ENCODE results near the gene TAL1. TPM values are rescaled to one million over a fixed set of nuclear protein-coding genes. Genes with fewer than 3 reads are reported as not detected.

TAL1 gene
- total RNA-seq, 4 donors from 2014 or later = 3.1 to 10.0 (median 5.7) TPM

DNA sequence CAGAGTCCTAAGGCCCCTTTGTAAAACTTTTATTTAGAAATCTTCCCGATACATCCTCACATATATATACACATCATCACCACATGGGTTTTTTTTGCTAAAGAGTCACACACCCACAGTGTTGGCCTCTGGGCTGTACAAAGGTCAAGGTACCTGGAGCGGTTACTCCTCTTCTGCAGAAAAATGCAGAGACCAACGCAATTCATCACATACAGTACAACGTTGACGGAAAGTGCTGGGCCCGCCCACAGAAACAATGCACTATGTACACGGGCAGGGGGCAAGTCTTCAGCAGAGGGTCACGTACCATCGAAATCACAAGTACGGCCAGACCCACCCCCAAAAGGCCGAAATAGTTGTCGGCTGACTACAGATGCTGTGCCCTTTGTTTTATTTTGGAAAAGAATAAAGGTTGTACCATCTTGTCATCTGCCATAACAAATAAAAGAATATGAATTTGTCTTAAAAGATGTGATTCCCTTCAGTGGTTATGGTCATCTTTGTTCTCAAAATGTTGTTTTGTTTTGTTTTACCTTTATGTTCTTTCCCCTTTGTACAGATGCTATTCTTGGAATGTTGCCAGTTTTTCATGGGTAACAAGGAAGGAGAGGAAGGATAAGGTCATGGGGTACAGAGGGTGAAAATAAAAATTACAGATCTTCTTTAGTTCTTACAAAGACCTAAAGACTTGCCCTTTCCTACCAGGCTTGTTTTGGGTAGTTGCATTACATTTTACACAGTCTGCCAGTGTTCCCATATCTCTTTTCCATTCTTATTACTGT is 15.6 kb downstream of the TAL1 start:
- TF ChIP-seq CTCF (IDR thresholded peaks at IDR 0.05) (no peak), POLR2A (IDR thresholded peaks at IDR 0.05) (no peak), EP300 (IDR thresholded peaks at IDR 0.05) (no peak)
- 82% methylated on average over 12 of the region's 12 CpGs for WGBS, 2 donors
- H3K9me3 ChIP-seq = no peaks in the 10 kb centered on the region
- no peak overlapping the region for H3K4me3 ChIP-seq
- no peaks in the 10 kb centered on the region for H3K27me3 ChIP-seq
- peaks cover 0 to 4% (median 0%) of the 10 kb centered on the region in 4 donors for H3K4me1 ChIP-seq
- no peak for DNase-seq (ENCODE audit: low spot score in 2 of 2)
- H3K27ac ChIP-seq = no peak overlapping the region
- no peaks in the 10 kb centered on the region for H3K36me3 ChIP-seq

- no peak overlapping the region for H3K4me3 ChIP-seq
- peaks cover 0 to 4% (median 0%) of the 10 kb centered on the region in 4 donors for H3K4me1 ChIP-seq
- TF ChIP-seq CTCF (IDR thresholded peaks at IDR 0.05) (no peak), POLR2A (IDR thresholded peaks at IDR 0.05) (no peak), EP300 (IDR thresholded peaks at IDR 0.05) (no peak)
- no peaks in the 10 kb centered on the region for H3K36me3 ChIP-seq
- H3K27ac ChIP-seq = no peak overlapping the region
- no peaks in the 10 kb centered on the region for H3K27me3 ChIP-seq
- DNase-seq (ENCODE audit: low spot score in 2 of 2) = no peak
- H3K9me3 ChIP-seq = no peaks in the 10 kb centered on the region
- WGBS, 2 donors = 86 to 92% methylated on average over 4 of the region's 4 CpGs
Measured at GRCh38 chr1:47215713-47216112, 16.3 kb downstream of the TAL1 start.

DNA sequence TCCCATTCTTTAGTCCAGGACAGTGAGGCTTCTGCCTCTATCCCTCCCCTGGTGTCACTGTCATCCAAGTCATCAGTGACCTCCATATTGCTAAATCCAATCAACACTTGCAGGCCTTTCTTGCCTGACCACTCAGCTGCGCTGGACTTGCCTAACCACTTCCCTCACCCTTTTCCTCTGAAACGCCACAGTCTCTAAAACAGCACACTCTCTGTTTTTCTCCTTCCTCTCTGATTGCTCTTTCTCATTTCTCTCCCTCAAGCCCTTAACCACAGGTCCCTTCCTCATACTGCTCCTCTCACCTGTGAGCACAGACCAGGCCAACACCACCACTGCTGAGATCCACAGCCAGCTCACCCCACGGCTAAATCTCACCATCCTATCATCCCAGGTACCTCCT is 17.5 kb downstream of the TAL1 start:
- Histone ChIP-seq H3K36me3 (no peaks in the 10 kb centered on the region), H3K27ac (no peak overlapping the region), H3K4me1 (peaks cover 0 to 4% (median 0%) of the 10 kb centered on the region in 4 donors), H3K27me3 (peaks cover 0 to 9% of the 10 kb centered on the region in 2 donors), H3K4me3 (no peak overlapping the region), H3K9me3 (no peaks in the 10 kb centered on the region)
- WGBS, 2 donors = 63 to 65% methylated on average over 3 of the region's 3 CpGs
- TF ChIP-seq EP300 (IDR thresholded peaks at IDR 0.05) (no peak), CTCF (IDR thresholded peaks at IDR 0.05) (no peak), POLR2A (IDR thresholded peaks at IDR 0.05) (no peak)
- no peak for DNase-seq (ENCODE audit: low spot score in 2 of 2)

DNA sequence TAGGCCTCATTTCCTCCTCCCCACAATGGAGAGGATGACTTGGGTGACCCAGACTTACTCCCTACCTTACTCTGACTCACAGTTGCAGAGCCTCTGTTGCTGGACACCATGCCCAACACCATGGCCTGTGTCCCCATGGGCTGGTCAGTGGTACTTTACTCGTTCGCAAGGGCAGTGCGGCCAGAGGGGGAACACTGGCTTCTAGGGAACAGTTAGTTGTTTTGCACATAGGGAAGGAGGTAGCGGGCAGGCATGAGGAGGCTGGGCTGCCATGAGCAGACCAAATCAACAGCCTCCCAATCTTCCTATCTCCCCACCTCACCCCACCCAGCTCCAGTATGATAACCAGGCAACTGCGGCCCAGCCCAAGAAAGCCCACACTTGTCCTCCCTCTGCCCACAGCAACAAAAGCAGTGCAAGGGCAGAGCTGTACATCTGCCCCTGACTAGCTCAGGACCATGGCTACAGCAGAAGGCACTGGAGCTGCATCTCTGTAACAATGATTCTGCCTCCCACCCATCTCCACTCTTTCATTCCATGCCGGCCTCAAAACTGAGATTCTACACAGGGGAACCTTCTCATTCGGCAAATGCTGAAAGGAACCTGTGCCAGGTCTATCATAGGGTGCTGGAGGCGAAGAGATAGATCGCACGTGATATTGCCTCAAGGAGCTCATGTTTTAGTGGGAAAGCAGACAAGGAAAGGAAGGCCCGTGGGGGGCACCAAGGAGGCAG is 18.6 kb downstream of the TAL1 start:
- no peak for DNase-seq (ENCODE audit: low spot score in 2 of 2)
- H3K4me3 ChIP-seq = no peak overlapping the region
- no peaks in the 10 kb centered on the region for H3K36me3 ChIP-seq
- no peak overlapping the region for H3K27ac ChIP-seq
- peaks cover 0 to 4% (median 0%) of the 10 kb centered on the region in 4 donors for H3K4me1 ChIP-seq
- H3K27me3 ChIP-seq = peaks cover 0 to 21% of the 10 kb centered on the region in 2 donors
- H3K9me3 ChIP-seq = no peaks in the 10 kb centered on the region
- no peak for TF ChIP-seq EP300 (IDR thresholded peaks at IDR 0.05)
- no peak for TF ChIP-seq POLR2A (IDR thresholded peaks at IDR 0.05)
- TF ChIP-seq CTCF (IDR thresholded peaks at IDR 0.05) = no peak
- 63 to 89% methylated on average over 10 to 11 of the region's 11 CpGs for WGBS, 2 donors

All from tibial nerve (tissue), 4 donors.